CD4-positive, alpha-beta T cell treated with Interleukin-17A for 4 hours (primary cell): ENCODE measurements around the gene RAD52.

ENCODE experiments used
- DNase-seq: peaks from one replicate; pipeline ENCODE4 v3.0.0-alpha.2; 2020; ENCODE audit warnings: mixed read lengths

RAD52 gene

GRCh38 chr12:912466-913235, 36.8 kb downstream of the RAD52 start:
- no peak for DNase-seq

- DNase-seq: no peak
Observed at GRCh38 chr12:911191-911826, 38.2 kb downstream of the RAD52 start.

GRCh38 chr12:910416-910815, 39.1 kb downstream of the RAD52 start:
- no peak for DNase-seq

- no peak for DNase-seq
Observed at GRCh38 chr12:909861-910260, 39.6 kb downstream of the RAD52 start.

GRCh38 chr12:907413-908185, 41.9 kb downstream of the RAD52 start:
- DNase-seq: no peak

DNA sequence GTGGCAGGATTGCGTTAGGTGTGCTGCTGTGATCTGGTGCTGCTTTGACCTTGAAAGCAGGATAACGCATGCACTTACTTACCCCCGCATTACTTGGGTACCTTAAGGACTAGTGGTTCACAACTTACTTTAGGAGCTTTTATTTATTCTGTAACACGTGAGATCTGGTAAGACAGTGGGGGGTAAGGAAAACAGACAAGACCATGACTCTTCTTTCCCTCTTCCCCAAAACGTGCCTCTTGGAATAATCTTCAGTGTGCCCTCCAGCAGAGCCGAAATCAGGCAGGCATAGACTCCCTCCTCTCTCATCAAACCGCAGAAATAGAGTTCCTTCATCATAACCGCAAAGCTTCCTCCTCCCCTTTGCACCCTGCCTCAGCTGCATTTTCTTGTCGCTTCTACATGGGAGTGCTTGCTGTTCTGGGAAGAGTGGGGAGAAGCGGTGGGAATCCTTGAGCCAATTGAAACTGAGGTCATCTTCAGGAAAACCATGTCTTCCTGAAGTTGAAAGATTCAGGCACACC, 43.4 kb downstream of the RAD52 start:
- no peak for DNase-seq

DNA sequence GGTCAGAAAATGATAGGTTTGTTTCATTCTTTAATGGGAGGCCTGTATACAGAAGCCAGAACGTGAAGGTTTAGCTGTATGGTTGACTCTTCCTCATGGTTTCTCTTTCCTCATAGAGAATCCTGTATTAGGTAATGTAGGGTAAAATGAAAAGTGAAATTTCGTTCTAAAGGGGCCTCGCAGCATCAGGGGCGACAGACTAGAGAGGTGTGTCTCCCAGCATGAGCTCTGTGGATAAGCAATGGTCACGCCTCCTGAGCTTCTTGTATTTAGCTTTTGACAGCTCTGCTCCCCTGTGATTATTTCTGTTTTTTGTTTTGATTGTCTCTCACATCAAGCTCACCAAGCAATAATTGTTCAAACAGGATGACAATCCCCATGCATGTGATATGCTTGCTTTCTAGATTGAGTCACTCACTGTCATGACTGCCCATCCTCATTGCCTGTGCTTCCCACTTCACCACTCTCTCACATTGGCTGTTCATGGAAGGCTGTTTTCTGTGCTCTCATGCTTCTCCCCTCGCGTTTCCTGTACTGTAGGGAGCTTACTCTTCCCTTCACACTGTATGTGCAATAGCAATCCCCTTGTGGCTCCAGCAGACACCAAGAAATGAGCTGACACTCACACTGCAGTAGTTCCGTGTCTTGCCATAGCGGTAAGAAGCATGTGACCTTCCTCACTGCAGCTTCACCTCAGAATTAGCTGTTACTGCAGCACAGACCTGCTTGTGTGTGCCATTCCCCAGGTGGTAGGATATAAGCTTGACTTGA, 44.0 kb downstream of the RAD52 start:
- DNase-seq: no peak

GRCh38 chr12:904010-904414, 45.5 kb downstream of the RAD52 start:
- DNase-seq: no peak

GRCh38 chr12:903055-903454, 46.4 kb downstream of the RAD52 start:
- no peak for DNase-seq

DNA sequence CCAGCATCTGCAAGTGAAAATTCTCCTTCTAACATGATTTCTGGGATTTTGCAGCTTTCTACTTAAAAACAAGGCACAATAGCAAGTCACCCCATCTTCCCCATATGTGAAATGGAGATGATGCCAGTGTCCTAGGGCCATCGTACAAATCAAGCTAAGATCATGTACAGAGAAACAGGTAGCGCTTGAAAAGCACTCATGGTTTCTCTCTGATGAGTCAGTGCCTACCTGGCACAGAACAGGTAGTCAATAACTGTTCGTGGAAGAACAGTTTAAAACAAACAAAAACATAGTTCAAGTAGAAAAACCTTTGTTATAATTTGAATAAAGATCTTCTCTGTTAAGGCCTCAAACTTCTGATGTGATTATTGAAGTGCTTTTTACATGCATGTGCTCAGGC, 46.9 kb downstream of the RAD52 start:
- DNase-seq: no peak

- no peak for DNase-seq
Observed at GRCh38 chr12:897386-897785, 52.1 kb downstream of the RAD52 start.

DNA sequence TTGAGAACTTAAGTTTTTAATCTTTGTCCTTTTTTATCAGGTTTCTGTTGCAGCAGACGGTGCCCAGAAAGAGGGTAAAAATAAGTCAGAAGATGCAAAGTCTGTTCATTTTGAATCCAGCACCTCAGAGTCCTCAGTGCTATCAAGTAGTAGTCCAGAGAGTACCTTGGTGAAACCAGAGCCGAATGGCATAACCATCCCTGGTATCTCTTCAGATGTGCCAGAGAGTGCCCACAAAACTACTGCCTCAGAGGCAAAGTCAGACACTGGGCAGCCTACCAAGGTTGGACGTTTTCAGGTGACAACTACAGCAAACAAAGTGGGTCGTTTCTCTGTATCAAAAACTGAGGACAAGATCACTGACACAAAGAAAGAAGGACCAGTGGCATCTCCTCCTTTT, 53.5 kb downstream of the RAD52 start:
- no peak for DNase-seq

- DNase-seq: no peak
Observed at GRCh38 chr12:894226-894625, 55.3 kb downstream of the RAD52 start.

DNA sequence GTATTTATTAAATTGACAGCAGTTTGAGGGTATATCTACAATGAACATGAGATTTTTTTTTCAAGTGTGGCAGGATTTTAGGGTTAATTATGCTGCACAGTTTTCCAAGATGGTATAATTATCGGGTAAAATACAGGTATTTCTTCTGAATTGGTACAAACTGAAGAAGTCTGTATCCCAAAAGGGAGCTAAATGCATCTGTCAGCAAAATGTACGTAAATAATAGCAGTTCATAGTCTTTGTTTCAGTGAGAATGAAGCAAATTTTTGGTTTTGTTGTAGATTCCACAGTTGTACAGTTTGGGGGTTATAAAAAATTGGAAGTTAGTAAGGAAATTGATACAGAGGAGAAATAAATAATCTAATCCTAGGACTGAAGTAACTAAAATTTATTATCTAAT, 63.3 kb downstream of the RAD52 start:
- no peak for DNase-seq

- DNase-seq: no peak
Observed at GRCh38 chr12:885701-886100, 63.8 kb downstream of the RAD52 start.

GRCh38 chr12:884746-885414, 64.6 kb downstream of the RAD52 start:
- no peak for DNase-seq

- no peak for DNase-seq
Observed at GRCh38 chr12:880656-881055, 68.8 kb downstream of the RAD52 start.

DNA sequence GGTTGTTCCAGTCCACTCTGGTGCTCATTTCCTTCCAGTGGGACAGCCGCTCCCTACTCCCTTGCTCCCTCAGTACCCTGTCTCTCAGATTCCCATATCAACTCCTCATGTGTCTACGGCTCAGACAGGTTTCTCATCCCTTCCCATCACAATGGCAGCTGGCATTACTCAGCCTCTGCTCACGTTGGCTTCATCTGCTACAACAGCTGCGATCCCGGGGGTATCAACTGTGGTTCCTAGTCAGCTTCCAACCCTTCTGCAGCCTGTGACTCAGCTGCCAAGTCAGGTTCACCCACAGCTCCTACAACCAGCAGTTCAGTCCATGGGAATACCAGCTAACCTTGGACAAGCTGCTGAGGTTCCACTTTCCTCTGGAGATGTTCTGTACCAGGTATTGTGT, 69.9 kb downstream of the RAD52 start:
- DNase-seq: no peak

DNA sequence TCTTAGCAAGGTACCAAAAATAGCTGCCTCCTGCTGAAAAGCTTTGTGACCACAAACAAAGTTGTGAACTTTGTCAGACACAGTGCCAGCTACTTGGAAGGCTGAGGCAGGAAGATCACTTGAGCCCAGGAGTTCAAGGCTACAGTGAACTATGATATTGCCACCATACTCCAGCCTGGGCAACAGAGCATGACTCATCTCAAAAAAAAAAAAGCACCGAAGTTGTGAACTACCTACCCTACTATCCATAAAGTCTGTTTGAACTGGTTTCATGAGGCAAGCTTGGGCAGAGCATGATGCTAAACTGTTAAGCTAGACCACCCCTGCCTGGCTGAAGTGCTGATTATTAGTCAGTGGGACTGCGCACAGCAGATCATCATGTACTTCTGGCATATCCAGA, 75.5 kb downstream of the RAD52 start:
- DNase-seq: no peak

DNA sequence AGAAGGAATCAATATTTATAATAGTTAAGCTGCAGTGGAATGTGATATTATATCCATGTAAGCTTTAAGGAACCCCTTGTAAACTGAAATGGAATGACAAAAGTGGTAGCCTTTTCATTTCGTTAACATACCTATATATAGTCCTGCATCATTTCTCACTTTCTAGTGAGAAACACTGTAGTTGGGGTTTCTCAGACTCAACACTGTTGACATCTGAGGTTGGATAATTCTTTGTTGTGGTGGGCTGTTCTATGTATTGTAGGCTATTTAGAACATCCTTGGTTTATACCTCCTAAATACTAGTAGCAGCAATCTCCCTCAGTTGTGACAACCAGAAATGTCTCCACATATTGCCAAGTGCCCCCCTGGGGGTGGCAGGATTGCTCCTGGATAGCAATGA, 79.1 kb downstream of the RAD52 start:
- DNase-seq: no peak

GRCh38 chr12:868722-869121, 80.8 kb downstream of the RAD52 start:
- DNase-seq: no peak

DNA sequence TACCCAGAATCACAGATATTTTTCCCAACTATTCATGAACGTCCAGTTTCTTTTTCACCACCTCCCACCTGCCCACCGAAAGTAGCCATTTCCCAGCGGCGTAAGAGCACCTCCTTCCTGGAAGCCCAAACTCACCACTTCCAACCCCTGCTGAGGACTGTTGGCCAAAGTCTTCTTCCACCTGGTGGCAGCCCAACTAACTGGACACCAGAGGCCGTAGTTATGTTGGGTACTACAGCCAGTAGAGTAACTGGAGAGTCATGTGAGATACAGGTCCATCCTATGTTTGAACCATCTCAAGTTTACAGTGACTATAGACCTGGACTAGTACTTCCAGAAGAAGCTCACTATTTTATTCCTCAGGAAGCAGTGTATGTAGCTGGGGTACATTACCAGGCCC, 81.6 kb downstream of the RAD52 start:
- DNase-seq: no peak
